HL-60/S4 (cell line): Measurements from ENCODE around the gene NQO2.
"Not testable (repeated sequence)": the region's sequence is repeated elsewhere in the genome, so short reads cannot be mapped to it uniquely, and the experiment has no call there.

ENCODE experiments used
- in situ Hi-C: fragments of 300-500 bp; cut with MboI; formaldehyde crosslinking; loops from 2 replicates; pipeline ENCODE4 v1.14.3; 2022; ENCODE audit warnings: low sequenced_read_pairs

NQO2 gene

DNA sequence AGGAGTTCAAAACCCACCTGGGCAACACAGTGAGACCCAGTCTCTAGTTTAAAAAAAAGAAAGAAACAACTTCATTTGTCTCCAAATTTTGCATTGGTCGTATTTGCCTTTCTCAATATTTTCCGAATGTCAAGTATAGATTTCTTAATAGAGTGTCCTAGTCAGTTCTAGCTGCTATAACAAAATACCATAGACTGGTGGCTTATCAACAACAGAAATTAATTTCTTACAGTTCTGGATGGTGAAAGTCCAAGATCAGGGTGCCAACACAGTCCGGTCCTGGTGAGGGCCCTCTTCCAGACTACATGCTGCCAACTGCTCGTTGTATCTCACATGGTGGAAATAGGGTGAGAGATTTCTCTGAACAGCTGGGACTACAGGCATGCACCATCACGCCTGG, 34.0 kb downstream of the NQO2 start:
- in situ Hi-C loops = no loop called here

DNA sequence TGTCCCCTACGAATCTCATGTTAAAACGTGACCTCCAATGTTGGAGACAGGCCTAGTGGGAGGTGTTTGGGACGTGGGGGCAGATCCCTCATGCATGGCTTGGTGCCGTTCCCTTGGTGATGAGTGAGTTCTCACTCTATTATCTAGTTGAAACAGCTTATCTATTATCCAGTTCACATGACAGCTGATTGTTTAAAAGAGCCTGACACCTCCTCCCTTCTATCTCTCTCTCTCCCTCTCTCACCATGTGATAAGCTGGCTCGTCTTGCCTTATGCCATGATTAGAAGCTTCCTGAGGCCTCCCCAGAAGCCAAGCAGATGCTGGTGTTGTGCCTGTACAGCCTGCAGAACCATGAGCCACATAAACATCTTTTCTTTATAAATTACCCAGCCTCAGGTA, 35.7 kb downstream of the NQO2 start:
- in situ Hi-C loops = no loop called here

DNA sequence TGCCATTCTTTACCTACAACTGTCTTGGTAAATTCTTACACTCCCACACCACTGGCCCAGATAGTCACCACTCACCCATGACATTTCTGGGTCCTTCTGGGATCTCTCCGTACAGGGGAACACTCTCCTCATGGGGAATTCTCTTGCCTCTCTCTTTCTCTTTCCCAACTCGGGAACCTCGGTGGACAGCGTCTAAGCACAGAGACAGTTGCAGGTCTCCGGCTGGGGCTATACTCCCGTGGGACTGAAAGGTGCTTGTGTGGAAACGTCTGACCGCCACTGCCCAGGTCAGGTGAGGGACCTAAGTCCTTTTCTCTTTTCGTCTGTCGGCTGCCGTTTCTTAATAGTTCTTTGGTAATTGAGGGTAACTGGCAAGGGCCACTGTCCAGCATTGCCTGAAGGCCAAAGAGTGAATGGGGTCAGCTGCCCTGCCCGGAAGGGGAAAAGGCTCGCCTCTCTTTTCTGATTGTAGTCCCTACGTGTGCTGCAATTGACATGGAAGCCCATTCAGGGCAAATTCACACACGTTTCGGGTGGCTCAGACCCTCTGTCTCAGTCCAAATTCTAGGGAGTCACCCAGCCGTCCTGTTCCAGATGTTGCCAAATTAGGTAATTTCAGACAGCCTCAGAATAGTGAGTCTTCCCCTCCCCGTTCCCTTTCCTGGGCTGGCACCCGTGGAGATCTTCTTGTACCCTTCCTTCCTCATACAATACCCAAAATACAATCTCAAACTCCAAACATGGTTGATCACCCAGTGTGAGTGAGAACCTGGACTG, 37.4 kb downstream of the NQO2 start:
- in situ Hi-C loops = no loop called here

DNA sequence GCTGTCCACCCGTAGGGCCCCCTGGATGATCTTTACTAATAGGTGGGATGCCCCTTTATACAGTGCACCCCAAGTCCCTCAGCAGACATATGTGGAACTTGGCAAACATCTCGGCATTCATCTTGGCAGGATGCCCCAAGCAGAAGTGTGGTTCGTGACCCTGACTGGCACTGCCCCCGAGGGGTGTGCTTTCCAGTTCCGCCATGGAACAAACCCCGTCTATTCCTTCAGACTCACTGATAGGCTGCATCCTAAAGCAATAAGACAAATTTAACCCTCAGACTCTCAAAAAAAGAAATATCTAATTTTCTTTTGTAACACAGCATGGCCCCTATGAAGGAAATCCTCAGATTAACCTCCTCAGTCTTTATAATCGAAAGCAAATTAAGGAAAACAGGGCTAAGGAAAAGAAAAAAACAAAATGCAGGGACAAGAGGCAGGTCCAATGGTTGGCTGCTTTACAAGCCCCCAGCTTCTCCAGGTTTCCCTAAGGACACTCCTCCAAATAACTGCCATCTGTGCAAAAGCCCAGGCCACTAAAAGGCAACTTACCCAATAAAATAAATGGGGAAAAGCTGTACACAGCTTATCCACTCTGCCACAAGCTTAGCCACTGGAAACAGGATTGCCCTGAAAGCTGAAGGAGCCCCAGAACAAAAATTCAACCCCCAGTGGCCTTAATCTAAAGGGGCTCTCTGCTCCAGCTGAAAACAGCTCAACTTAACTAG, 38.1 kb downstream of the NQO2 start:
- in situ Hi-C loops = no loop called here

DNA sequence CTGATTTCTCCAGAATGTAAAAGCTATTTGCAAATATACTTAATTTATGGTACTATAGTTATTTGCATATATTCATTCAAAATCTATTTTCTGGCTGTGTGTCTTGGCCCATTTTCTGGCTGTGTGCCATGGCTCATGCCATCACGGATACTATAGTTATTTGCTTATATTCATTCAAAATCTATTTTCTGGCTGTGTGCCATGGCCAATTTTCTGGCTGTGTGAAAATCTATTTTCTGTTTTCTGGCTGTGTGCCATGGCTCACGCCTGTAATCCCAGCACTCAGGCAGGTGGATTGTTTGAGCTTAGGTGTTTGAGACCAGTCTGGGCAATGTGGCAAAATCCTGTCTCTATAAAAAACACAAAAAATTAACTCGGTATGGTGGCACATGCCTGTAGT, 39.7 kb downstream of the NQO2 start:
- in situ Hi-C loops = no loop called here

DNA sequence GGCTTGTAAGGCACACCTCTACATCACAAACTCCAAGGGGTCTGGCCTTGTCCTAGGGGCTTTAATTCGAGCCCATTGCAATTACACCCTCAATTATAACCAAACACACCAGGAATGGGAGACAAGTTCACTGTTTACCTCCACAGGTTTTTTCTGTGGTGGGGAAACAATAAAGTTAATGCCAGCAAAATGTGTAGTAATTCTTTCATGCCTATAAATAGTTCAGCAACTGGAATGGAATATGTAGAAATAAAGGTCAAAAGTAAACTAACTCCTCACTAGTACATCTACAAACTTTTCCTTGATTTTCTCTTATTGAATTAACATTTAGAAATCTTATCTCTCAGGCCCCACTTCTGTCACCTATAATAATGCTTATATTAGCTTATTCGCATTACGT, 41.5 kb downstream of the NQO2 start:
- in situ Hi-C loops = no loop called here

DNA sequence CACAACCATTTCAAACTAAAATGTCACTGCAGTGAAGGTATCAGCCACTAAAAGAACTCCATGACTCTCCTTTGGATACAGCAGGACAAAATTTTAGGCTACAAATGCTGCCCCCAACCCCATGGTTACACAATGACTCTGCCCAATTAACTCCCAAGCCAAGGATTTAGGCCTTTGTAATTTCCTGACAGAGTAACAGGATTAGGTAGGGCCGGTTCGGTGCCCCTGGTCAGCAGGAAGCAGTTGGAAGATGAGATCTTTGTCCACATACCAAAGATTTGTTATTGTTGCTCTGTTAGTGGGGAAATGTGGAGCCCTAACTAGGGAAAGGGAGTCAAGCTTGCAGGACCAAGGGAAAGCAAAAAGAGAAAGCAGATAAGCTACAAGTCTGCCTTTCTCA, 41.9 kb downstream of the NQO2 start:
- in situ Hi-C loops = no loop called here

DNA sequence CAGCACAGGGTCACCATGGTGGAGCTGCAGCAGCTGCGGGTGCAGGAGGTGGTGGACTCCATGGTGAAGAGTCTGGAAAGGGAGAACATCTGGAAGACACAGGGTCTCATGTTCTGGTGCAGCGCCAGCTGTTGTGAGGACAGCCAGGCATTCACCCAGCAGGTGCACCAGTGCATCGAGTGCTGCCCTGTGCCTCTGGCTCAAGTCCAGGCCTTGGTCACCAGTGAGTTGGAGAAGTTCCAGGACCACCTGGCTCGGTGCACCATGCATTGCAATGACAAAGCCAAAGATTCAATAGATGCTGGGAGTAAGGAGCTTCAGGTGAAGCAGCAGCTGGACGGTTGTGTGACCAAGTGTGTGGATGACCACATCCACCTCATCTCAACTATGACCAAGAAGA, 45.7 kb downstream of the NQO2 start:
- in situ Hi-C loops = loop anchor here (5.0 kb wide), 1 partner anchor 33 kb away; no protein-coding TSS in a partner anchor

DNA sequence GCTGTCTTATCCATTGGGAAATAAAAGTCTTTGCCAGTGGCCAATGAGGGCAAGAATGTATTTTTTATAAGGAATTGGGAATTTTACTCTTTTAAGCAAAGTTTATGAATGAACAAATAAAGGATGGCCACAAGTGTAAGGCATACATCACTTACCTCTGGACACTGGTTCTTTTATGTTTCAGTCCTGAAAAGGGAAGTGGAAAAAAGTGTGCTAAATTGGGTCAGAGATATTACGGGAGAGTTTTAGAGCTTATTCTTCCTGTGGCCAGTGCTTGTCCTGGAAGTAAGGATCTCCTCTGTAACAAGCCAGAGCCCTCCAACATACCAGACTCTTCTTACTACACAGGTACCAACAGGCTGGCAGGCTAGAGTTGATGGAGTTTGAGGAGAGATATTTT, 46.1 kb downstream of the NQO2 start:
- in situ Hi-C loops = loop anchor here (5.0 kb wide), 1 partner anchor 33 kb away; no protein-coding TSS in a partner anchor

DNA sequence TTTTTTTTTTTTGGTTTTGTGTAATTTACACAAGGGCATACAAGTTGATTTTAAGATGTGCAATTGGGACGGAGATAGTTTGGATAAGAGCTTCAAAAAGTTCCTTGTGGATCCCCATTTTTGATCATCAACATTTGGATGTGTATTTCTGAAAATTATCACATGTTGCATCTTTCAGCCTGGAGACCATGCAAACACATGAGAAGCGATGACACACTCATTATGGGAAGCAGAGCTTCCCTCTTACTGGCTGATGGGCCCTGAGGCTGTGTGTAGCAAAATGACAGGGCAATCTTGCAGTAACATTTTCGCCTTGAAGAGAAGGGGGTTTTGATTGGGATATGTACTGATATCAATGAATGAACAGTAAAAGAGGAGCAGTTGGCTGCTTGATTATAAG, 46.6 kb downstream of the NQO2 start:
- in situ Hi-C loops = loop anchor here (5.0 kb wide), 1 partner anchor 34 kb away; no protein-coding TSS in a partner anchor

DNA sequence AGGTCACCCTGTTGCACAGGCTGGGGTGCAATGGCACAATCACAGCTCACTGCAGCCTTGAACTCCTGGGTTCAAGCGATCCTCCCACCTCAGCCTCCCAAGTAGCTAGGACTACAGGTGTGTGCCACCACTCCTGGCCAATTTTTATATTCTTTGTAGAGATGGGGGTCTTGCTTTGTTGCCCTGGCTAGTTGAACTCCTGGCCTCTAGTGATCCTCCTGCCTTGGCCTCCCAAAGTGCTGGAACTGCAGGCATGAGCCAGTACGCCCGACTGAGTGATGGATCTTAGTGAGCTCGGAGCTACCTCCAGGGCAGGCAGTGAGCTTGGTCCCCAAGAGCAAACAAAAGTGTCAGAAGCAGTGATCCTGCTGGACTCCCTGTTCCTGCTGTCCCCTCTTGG, 48.3 kb downstream of the NQO2 start:
- in situ Hi-C loops = loop anchor here (5.0 kb wide), 1 partner anchor 36 kb away; no protein-coding TSS in a partner anchor

DNA sequence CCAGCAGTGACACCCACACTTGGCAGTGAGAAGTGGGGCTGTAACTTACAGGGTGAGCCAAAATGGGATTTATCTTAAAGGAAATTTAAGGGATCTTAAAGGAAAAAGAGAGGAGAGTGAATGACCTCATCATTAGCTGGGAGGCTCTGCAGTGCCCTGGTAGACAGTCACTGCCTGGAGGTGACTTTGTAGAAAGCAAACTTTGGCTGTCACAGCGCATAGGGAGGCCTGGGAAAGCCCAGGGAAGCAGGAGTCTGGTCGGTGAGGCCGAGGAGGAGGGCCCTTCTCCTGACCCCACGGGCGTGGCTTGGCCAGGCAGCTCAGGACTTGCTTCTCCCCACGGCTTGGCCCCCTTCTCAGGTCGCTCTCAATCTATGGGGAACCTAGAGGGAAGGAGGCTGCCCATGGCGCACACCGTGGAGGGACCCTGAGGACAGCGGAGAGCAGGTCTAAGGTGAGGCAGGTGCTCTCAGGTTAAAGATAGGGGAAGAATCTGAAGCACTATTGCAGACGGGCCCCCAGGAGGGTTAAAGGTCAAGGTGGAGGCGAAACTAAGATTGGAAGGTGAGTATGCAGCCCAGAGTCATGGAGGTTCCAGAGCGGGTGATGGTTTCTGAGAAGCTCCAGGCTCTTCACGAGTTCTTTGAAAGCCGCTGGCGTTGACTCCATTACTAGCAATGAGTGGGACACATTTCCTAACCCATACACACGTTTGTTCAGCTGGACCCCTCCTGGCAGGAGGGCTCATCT, 53.0 kb downstream of the NQO2 start:
- in situ Hi-C loops = loop anchor here (10.0 kb wide), 1 partner anchor 58 kb away; the partner anchor contains the start of gene NQO2

DNA sequence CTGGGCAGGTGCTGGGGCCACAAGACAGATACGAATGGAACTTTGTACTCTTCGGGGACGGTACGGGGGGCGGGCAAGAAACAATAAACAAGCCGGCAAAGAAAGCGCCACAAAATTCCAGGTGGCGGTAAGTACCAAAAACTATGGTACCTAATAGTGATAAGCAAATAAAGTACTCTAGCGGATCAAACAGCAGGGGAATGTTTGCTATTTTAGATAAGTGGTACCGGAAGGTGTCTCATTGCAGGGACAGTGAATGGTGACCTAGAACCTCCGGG, 53.5 kb downstream of the NQO2 start:
- in situ Hi-C loops = loop anchor here (10.0 kb wide), 1 partner anchor 58 kb away; the partner anchor contains the start of gene NQO2

DNA sequence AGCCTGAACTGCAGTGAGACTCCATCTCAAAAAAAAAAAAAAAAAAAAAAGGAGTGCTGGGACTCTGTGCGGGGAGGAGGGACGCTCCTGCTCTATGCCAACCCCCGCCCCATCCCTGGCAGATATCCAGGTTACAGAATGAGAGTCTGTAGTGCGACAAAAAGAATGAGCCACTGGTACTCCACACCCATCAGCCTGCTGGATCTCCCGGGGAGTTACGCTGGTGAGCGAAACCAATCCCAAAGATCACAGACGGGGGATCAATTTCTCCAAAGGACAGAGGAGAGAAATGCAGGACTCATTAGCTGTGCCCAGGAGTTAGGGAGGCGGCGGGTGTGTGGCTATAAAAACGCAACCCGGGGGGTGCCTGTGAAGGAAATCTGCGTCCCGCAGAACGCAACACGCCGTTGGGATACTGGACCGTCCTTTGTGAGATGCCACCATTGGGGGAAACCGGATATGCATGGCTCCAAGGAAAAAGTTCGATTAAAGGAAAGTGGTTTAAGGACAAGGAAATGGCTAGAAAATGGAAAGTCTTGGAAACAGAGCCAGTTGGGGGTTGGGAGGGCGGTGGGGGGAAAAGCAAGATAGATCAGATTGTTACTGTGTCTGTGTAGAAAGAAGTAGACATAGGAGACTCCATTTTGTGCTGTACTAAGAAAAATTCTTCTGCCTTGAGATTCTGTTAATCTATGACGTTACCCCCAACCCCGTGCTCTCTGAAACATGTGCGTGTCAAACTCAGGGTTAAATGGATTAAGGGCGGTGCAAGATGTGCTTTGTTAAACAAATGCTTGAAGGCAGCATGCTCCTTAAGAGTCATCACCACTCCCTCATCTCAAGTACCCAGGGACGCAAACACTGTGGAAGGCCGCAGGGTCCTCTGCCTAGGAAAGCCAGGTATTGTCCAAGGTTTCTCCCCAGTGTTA, 54.8 kb downstream of the NQO2 start:
- in situ Hi-C loops = loop anchor here (10.0 kb wide), 1 partner anchor 60 kb away; the partner anchor contains the start of gene NQO2

DNA sequence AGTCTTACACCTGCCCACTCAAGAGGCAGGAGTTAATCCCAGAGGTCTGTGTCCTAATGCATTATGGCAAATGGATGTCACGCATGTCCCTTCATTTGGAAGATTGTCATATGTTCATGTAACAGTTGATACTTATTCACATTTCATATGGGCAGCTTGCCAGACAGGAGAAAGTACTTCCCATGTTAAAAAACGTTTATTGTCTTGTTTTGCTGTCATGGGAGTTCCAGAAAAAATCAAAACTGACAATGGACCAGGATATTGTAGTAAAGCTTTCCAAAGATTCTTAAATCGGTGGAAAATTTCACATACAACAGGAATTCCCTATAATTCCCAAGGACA, 55.4 kb downstream of the NQO2 start:
- in situ Hi-C loops = loop anchor here (10.0 kb wide), 1 partner anchor 60 kb away; the partner anchor contains the start of gene NQO2

DNA sequence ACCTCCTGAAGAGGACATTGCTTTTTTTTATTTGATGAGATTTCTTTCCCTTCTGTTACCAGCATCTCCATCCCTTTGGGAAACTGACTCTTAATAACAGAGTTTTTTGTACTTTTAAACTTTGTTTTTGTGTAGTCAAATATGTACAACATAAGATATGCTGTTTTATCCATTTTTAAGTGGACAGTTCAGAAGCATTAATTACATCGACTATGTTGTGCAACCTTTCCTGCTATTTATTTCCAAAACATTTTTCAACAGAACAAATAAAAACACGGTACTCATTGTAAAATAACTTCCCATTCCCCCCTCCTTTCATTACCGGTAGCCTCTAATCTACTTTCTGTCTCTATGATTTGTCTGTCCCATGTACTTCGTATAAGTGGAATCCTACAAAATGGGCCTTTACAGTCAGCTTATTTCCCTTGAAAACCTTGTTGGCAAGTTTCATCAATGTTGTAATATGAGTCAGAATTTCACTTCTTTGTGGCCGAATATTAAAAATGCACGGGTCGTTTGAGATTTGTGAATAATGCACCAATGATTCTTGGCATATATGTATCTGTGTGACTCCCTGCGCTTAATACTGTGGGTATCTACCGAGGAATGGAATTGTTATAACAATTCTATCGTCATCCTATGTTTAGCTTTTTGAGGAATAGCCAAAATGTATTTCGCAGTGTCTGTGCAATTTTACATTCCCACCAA, 57.5 kb downstream of the NQO2 start:
- in situ Hi-C loops = loop anchor here (10.0 kb wide), 1 partner anchor 62 kb away; the partner anchor contains the start of gene NQO2

DNA sequence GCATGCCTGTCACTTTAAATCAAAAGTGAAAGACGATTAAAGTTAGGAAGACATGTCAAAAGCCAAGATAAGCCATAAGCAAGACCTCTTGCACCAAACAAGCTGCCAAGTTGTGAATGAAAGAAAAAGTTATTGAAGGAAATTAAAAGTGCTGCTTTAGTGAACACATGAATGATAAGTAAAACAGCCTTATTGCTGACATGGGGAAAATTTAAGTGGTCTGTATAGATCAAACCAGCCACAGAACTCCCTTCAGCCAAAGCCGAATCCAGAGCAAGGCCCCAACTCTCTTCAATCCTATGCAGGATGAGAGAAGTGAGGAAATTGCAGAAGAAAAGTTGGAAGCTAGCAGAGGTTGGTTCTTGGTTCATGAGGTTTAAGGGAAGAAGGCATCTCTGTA, 59.3 kb downstream of the NQO2 start:
- in situ Hi-C loops = loop anchor here (10.0 kb wide), 1 partner anchor 64 kb away; the partner anchor contains the start of gene NQO2

DNA sequence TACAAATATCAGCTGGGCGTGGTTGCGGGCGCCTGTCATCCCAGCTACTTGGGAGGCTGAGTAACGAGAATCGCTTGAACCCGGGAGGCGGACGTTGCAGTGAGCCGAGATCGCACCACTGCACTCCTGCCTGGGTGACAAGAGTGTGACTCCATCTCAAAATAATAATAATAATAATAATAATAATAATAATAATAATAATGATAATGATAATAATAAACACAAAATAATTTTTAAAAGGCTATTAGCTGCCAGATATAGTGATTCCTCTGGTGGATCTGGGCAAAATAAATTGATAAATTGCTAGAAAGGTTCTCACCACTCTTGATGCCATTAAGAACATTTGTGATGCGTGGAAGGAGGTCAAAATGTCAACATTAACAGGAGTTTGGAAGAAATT, 60.4 kb downstream of the NQO2 start:
- in situ Hi-C loops = not testable (repeated sequence)

DNA sequence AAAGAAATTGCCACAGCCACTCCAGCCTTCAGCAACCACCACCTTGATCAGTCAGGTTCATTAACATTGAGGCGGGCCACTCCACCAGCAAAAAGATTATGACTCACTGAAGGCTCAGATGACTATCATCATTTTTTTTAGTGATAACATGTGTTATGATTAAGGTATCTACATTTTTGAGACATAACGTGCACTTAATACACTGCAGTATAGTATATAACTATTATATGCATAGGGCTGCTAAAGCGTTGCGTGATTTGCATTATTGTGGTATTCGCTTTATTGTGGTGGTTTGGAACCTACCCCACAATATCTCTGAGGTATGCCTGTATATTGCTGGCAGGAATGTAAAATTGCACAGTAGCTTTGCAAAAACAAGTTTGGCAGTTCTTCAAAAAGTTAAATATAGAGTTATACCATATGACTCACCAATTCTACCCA, 61.8 kb downstream of the NQO2 start:
- in situ Hi-C loops = no loop called here

DNA sequence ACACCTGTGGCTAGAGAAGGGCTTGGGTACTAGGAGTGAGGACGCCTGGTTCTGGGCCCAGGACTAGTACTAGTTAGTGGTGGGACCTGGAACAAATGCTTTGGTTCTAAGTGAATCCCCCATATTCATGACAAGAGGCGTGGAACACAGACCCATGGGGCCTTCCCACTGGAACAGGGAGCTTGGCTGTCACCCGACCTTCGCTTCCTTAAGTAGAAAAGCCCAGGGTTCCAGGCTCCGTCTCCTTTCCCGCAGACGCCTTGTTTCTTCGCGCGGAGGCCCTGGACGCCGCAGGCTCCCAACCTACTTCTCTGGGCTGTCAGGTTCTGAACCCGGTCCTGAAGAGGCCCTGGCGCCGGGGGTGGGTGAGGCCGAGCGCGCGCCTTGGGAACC, 63.6 kb downstream of the NQO2 start:
- in situ Hi-C loops = not testable (repeated sequence)
